Activated CD4-positive, alpha-beta T cell treated with anti-CD3 and anti-CD28 coated beads for 1 hour (primary cell): ENCODE results near the gene PTX4.

Experiments
- DNase-seq: peaks from one replicate; pipeline ENCODE4 v3.0.0-alpha.2; 2020

Gene PTX4

GRCh38 chr16:1499756-1500464 lies 11.2 kb upstream of the PTX4 start:
- no peak for DNase-seq

- DNase-seq = no peak
These were observed 10.3 kb upstream of the PTX4 start for GRCh38 chr16:1498899-1499676.

- no peak for DNase-seq
These were observed 8.4 kb upstream of the PTX4 start for GRCh38 chr16:1497014-1497598.

- DNase-seq = no peak
These were observed 7.7 kb upstream of the PTX4 start for GRCh38 chr16:1496464-1496863.

- no peak for DNase-seq
These were observed 7.1 kb upstream of the PTX4 start for GRCh38 chr16:1495889-1496262.

GRCh38 chr16:1495211-1495888 lies 6.6 kb upstream of the PTX4 start:
- no peak for DNase-seq

- no peak for DNase-seq
These were observed 6.0 kb upstream of the PTX4 start for GRCh38 chr16:1494711-1495110.

GRCh38 chr16:1494129-1494640 lies 5.4 kb upstream of the PTX4 start:
- DNase-seq = no peak

GRCh38 chr16:1493746-1494094 lies 5.0 kb upstream of the PTX4 start:
- DNase-seq = no peak

GRCh38 chr16:1492923-1493745 lies 4.4 kb upstream of the PTX4 start, which contains the start of gene TELO2:
TELO2 (plus strand) TSS chr16:1493360; CDS start chr16:1494282, 922 bp downstream.
- DNase-seq = peak; percentile 76

GRCh38 chr16:1492082-1492922 lies 3.6 kb upstream of the PTX4 start:
- no peak for DNase-seq

GRCh38 chr16:1491327-1491726 lies 2.6 kb upstream of the PTX4 start:
- no peak for DNase-seq

GRCh38 chr16:1489077-1489476 lies 333 bp upstream of the PTX4 start:
- no peak for DNase-seq

- no peak for DNase-seq
These were observed 616 bp downstream of the PTX4 start for GRCh38 chr16:1488054-1488601.

- DNase-seq = no peak
These were observed 1.2 kb downstream of the PTX4 start for GRCh38 chr16:1487395-1488053.

- no peak for DNase-seq
These were observed 2.0 kb downstream of the PTX4 start for GRCh38 chr16:1486551-1487390.

- no peak for DNase-seq
These were observed 2.8 kb downstream of the PTX4 start for GRCh38 chr16:1485847-1486496.

GRCh38 chr16:1481906-1482835 lies 6.6 kb downstream of the PTX4 start:
- no peak for DNase-seq
